GM19193 (cell line): ENCODE data around the gene MAGI2.

Experiments used
- POLR2A ChIP-seq: IDR thresholded peaks from 4 replicates; pipeline ENCODE4 v1.6.1; 2011; ENCODE audit not compliant: insufficient read depth, insufficient read length; ENCODE audit errors: extremely low read depth

Gene MAGI2

DNA sequence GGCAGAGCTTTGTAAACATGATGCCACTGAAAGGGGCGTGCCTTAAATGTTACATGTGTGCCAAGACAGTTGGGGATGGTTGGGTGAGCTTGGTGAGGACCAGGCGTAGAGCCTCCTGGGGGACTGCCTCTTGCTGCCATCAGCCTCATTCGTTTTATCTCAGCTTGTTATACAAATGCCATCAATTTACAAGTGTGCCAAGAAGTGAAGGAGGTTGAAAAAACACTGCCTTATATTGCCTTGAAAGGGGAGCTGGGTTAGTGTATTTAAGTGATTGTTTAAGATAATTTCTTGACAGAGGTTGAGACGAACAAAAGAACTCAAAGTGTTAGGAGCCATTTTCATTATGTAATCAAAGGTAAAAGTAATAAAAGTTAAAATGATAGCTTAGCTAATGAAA is 1300.2 kb downstream of the MAGI2 start:
- TF ChIP-seq POLR2A, result no peak

- no peak for TF ChIP-seq POLR2A
Observed at GRCh38 chr7:78151229-78151628, 1302.2 kb downstream of the MAGI2 start.

GRCh38 chr7:78149787-78150186 is 1303.7 kb downstream of the MAGI2 start:
- no peak for TF ChIP-seq POLR2A

DNA sequence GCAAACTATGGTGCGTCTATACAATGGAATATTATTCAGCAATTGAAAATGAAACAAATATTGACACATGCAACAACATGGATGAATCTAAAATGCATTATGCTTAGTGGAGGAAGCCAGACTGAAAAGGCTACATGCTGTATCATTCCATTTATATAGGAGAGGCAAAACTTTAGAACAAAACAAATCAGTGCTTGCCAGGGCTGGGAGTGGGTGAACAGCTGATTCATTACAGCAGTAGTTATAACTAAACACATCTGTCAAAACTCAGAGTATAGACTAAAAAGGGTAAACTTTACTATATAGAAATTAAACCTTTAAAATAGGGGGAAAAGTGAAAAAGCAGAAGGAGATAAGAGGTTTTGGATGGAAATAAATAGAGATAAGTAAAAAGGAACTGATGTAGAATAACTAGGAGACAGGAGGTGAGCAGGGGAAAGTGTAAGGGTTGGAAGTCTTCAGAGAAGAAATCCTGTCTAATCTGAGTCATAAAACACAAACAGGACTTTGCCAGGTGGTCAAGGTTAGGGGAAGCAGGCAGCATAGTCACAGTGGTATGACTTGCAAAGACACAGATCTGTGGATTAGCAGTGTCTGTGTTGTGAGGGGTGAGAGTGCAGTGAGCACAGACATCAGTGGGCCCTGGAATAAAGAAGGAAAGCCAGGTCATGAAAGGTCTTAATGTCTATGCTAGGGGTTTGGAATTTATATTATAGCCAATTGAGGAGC is 1305.1 kb downstream of the MAGI2 start:
- TF ChIP-seq POLR2A, result no peak

GRCh38 chr7:78146546-78146945 is 1306.9 kb downstream of the MAGI2 start:
- TF ChIP-seq POLR2A, result no peak

GRCh38 chr7:78143661-78144060 is 1309.8 kb downstream of the MAGI2 start:
- TF ChIP-seq POLR2A, result no peak

- TF ChIP-seq POLR2A, result no peak
Observed at GRCh38 chr7:78141522-78142281, 1311.8 kb downstream of the MAGI2 start.

DNA sequence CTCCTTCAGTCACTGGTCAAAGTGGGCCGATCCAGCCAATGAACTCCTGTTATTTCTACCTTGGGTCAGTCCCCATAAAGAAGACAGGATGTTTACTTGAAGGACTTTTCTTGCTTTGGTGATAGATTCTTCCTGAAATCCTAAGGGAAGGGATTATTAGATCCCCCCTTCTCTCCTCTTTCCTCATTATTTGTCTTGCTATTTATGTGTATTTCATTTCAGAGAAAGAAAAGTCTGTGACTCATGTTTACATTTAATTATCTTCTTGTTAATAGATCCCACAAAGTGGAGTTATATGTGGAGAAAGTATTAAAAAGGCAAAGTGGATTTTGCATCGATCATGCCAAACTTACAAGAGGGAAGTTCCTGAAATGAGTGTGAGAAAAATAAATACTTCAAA is 1313.4 kb downstream of the MAGI2 start:
- no peak for TF ChIP-seq POLR2A

DNA sequence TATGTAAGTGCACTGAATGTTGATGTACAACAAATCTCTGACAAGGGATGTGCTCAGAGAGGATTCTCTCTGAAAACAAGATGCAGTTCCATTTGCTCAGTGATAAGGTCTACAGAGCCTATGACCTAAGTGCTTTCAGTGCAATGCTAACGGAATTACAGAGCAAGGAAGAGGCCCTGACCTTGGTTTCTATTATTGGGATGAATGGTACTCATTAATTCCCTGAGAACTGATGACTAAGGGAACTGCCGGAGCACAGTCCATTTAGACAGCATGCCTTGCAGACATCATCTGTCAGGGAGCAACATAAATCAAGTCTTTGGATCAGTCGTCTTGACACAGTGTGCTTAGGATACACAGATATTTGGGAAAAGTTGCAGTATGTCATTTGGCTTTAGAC is 1314.1 kb downstream of the MAGI2 start:
- TF ChIP-seq POLR2A, result no peak

DNA sequence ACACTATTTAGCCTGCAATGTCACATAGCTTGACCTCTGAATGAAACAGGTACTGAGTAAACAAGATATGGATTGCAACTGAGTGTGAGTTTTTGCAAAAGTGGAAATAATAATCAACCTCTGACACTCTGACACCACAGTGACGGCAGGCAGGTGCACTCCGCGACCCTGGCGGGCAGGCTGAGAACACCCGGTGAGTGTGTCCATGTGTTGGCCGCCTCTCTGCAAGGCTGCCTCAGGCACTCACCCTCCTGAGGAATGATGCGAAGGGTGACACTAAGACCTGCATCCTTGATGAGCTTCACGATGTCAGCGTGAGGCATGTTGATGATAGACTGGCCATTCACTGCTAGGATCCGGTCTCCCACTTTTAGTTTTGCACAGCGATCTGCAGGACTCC is 1318.7 kb downstream of the MAGI2 start:
- TF ChIP-seq POLR2A, result no peak

DNA sequence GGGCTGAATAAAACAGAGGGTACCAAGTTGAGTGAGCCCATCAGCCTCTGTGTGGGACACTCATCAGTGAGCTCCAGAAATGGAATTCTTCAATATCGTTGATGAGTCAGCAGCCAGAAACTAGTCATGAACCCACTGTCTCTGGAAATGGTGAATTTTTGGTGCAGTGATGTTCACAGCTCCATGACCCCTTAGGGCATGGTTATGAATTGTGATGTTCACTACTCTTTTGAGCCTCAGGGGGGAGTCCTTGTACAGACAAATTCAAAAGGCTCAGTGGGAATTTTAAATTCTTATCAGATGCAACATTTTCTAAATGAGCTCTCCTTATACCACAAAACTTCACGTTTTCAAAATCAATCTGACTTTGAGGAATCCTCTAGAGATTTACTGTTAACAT is 1319.2 kb downstream of the MAGI2 start:
- no peak for TF ChIP-seq POLR2A

DNA sequence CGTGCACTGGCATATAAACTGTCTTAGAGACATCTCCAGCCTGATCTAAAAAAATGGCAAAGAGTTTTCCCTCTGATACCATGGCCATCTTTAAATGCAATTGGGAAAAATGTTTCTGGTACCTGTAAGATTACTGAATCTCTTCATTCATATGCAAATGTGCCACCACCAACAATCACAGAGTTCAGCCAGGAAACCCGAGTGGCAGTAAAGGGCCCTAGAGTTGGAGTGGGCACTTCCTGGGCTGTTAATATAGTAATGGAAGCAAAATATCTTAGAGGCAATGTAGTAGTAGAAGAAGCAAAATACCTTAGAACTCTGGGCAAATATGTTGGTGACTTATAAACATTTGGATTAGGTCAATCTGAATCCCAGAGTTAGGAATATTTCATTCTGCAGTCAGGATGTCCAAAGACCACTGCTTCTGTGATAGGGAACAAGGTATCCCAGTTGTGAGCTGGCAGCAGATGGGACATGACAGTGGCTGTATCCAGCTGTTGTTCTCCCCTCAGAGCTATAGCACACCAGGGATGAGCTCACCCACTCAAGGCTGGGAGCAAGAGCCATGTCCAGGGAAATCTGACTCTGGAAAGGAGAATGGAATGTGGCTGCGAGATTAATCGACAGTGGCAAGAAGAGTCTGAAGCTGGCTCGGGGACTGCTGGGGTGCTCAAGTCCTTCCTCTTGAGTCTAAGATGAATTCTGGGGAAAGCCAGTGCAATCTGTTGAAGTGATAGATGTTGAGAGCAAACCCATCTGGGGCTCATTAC is 1322.8 kb downstream of the MAGI2 start:
- TF ChIP-seq POLR2A, result no peak

DNA sequence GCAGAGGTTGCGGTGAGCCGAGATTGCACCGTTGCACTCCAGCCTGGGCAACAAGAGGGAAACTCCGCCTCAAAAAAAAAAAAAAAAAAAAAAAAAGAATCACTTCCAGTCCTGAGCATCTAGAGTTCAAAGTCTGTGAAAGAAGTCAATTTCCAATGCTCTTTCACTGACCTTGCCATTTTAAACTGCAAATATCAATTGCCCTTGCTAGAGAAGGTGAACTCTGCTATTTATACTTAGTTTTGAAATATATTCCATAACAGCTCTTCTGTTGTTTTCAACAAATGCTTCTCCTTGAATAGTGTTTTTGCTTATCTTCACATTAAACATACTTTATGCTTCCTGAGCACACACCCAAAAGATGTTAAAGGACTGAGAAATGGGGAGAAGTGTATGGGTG is 1323.6 kb downstream of the MAGI2 start:
- TF ChIP-seq POLR2A, result no peak

DNA sequence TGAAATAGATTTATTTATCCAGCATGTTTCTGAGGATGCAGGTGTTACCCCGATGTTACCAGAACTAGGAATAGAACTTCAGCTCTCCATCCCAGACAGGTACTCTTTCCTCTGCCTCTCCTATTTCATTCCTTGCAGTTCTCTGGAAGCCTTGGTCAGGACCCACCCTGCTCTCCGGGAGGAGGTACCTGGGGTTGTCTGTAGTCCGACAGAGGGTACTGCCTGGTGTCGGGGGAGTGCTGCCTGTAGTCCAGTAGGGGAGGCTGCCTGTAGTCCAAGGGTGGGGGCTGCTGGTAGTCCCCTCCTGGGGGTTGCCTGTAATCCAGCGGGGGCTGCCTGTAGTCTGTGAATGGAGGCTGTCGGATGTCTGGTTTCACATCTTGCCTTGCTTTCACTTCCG is 1326.5 kb downstream of the MAGI2 start:
- no peak for TF ChIP-seq POLR2A

- TF ChIP-seq POLR2A, result no peak
Observed at GRCh38 chr7:78125884-78126283, 1327.6 kb downstream of the MAGI2 start.
